Measurements from ENCODE around the gene ZNRF4. TPM values are rescaled to one million over a fixed set of nuclear protein-coding genes. Genes with fewer than 3 reads are reported as not detected.

Gene ZNRF4
- total RNA-seq, 1 experiment from 2014 or later, result not detected

GRCh38 chr19:5487222-5487621, 32.0 kb downstream of the ZNRF4 start:
- Histone ChIP-seq H3K4me3 (ENCODE audit: low read depth, low read length) (no peak overlapping the region), H3K9me3 (no peaks in the 10 kb centered on the region), H3K36me3 (ENCODE audit: control insufficient read depth, insufficient read depth, low read length) (no peaks in the 10 kb centered on the region), H3K27me3 (replicated peaks; ENCODE audit: control insufficient read depth, insufficient read depth, low read length) (no peaks in the 10 kb centered on the region), H3K4me1 (peaks cover 9% of the 10 kb centered on the region)
- H3K9me3 Mint-ChIP-seq (ENCODE audit: unreplicated experiment), result no peaks in the 10 kb centered on the region
- no peaks in the 10 kb centered on the region for H3K27me3 Mint-ChIP-seq (ENCODE audit: insufficient read depth, unreplicated experiment)
- H3K36me3 Mint-ChIP-seq (ENCODE audit: insufficient read depth, unreplicated experiment), result no peaks in the 10 kb centered on the region
- TF ChIP-seq CTCF (IDR thresholded peaks at IDR 0.05; ENCODE audit: insufficient read depth in 1 of 2, low read depth in 1 of 2, low read length in 1 of 2, severe bottlenecking in 1 of 2, unreplicated experiment in 1 of 2), result no peak
- no TSS peak for BruUV-seq (replicated peaks)
- no peak overlapping the region for H3K4me3 Mint-ChIP-seq (ENCODE audit: unreplicated experiment)
- intact Hi-C loops (cut with micrococcal nuclease; ENCODE audit: unreplicated experiment), result no loop called here
- H3K4me1 Mint-ChIP-seq (ENCODE audit: low read depth, unreplicated experiment), result no peaks in the 10 kb centered on the region
- DNase-seq, result peak in 1 of 2 experiments; percentile 25
- CTCF ChIA-PET, result interaction anchor here (0.5 to 0.6 kb wide), 2 partner anchors 196 to 200 kb away, joined by 5 to 9 read pairs; no protein-coding TSS in a partner anchor
- H3K27ac Mint-ChIP-seq (ENCODE audit: unreplicated experiment), result no peak overlapping the region
- POLR2A ChIA-PET, result interaction anchor here (0.7 kb wide), 1 partner anchor 439 kb away, joined by 14 read pairs; no protein-coding TSS in a partner anchor

- H3K9me3 Mint-ChIP-seq (ENCODE audit: unreplicated experiment), result no peaks in the 10 kb centered on the region
- H3K27ac Mint-ChIP-seq (ENCODE audit: unreplicated experiment), result no peak overlapping the region
- CTCF ChIA-PET, result no interaction called here
- intact Hi-C loops (cut with micrococcal nuclease; ENCODE audit: unreplicated experiment), result no loop called here
- no peak for TF ChIP-seq CTCF (IDR thresholded peaks at IDR 0.05; ENCODE audit: insufficient read depth in 1 of 2, low read depth in 1 of 2, low read length in 1 of 2, severe bottlenecking in 1 of 2, unreplicated experiment in 1 of 2)
- peaks cover 5% of the 10 kb centered on the region for H3K4me1 ChIP-seq
- BruUV-seq (replicated peaks), result no TSS peak
- H3K36me3 ChIP-seq (ENCODE audit: control insufficient read depth, insufficient read depth, low read length), result no peaks in the 10 kb centered on the region
- H3K4me1 Mint-ChIP-seq (ENCODE audit: low read depth, unreplicated experiment), result no peaks in the 10 kb centered on the region
- POLR2A ChIA-PET, result no interaction called here
- H3K27me3 Mint-ChIP-seq (ENCODE audit: insufficient read depth, unreplicated experiment), result no peaks in the 10 kb centered on the region
- H3K27me3 ChIP-seq (replicated peaks; ENCODE audit: control insufficient read depth, insufficient read depth, low read length), result no peaks in the 10 kb centered on the region
- H3K36me3 Mint-ChIP-seq (ENCODE audit: insufficient read depth, unreplicated experiment), result no peaks in the 10 kb centered on the region
- H3K4me3 ChIP-seq (ENCODE audit: low read depth, low read length), result no peak overlapping the region
- no peak overlapping the region for H3K4me3 Mint-ChIP-seq (ENCODE audit: unreplicated experiment)
- no peak for DNase-seq
- no peaks in the 10 kb centered on the region for H3K9me3 ChIP-seq
Measured at GRCh38 chr19:5489551-5489950, 34.3 kb downstream of the ZNRF4 start.

- H3K27me3 ChIP-seq (replicated peaks; ENCODE audit: control insufficient read depth, insufficient read depth, low read length), result no peaks in the 10 kb centered on the region
- CTCF ChIA-PET, result no interaction called here
- DNase-seq, result no peak
- H3K4me3 Mint-ChIP-seq (ENCODE audit: unreplicated experiment), result no peak overlapping the region
- H3K4me1 ChIP-seq, result peaks cover 5% of the 10 kb centered on the region
- H3K27ac Mint-ChIP-seq (ENCODE audit: unreplicated experiment), result no peak overlapping the region
- no peak overlapping the region for H3K4me3 ChIP-seq (ENCODE audit: low read depth, low read length)
- H3K9me3 ChIP-seq, result no peaks in the 10 kb centered on the region
- POLR2A ChIA-PET, result no interaction called here
- TF ChIP-seq CTCF (IDR thresholded peaks at IDR 0.05; ENCODE audit: insufficient read depth in 1 of 2, low read depth in 1 of 2, low read length in 1 of 2, severe bottlenecking in 1 of 2, unreplicated experiment in 1 of 2), result no peak
- H3K36me3 ChIP-seq (ENCODE audit: control insufficient read depth, insufficient read depth, low read length), result no peaks in the 10 kb centered on the region
- BruUV-seq (replicated peaks), result no TSS peak
- H3K4me1 Mint-ChIP-seq (ENCODE audit: low read depth, unreplicated experiment), result no peaks in the 10 kb centered on the region
- intact Hi-C loops (cut with micrococcal nuclease; ENCODE audit: unreplicated experiment), result no loop called here
- no peaks in the 10 kb centered on the region for H3K27me3 Mint-ChIP-seq (ENCODE audit: insufficient read depth, unreplicated experiment)
- H3K9me3 Mint-ChIP-seq (ENCODE audit: unreplicated experiment), result no peaks in the 10 kb centered on the region
- H3K36me3 Mint-ChIP-seq (ENCODE audit: insufficient read depth, unreplicated experiment), result no peaks in the 10 kb centered on the region
Measured at GRCh38 chr19:5491565-5491964, 36.3 kb downstream of the ZNRF4 start.

Data from Caco-2 (cell line).